OCI-LY3 (cell line): ENCODE data around the gene ITGA2.

ENCODE experiments used
- H2AFZ ChIP-seq: fragments of 200-600, 300-600 bp; shearing (Covaris generic); 2 replicates; pipeline ENCODE4 v1.6.0; 2014; ENCODE audit warnings: antibody characterized with exemption, low read depth, low read length
- H3K27ac ChIP-seq: fragments of 200-600, 300-600 bp; sonication (generic); 2 replicates; pipeline ENCODE4 v1.5.1; 2014; ENCODE audit warnings: mild to moderate bottlenecking, low read length, moderate library complexity, mixed read lengths
- H3K27me3 ChIP-seq: fragments of 200-600, 300-600 bp; sonication (generic); 2 replicates; pipeline ENCODE4 v1.6.1; 2014; ENCODE audit warnings: low read depth, low read length, mixed read lengths
- H3K36me3 ChIP-seq: fragments of 200-600, 300-600 bp; sonication (generic); replicated peaks from 2 replicates; pipeline ENCODE3; 2014; ENCODE audit warnings: low read depth, low read length, mixed read lengths
- H3K4me1 ChIP-seq: fragments of 300-600, 200-600 bp; sonication (generic); 2 replicates; pipeline ENCODE4 v1.6.1; 2014; ENCODE audit warnings: low read length, mixed read lengths
- H3K4me2 ChIP-seq: fragments of 200-600, 300-600 bp; sonication (generic); 2 replicates; pipeline ENCODE4 v1.6.1; 2014; ENCODE audit warnings: low read length, mixed read lengths
- H3K4me3 ChIP-seq: fragments of 300-600, 200-600 bp; sonication (generic); 2 replicates; pipeline ENCODE4 v1.5.1; 2014; ENCODE audit warnings: antibody characterized with exemption, mild to moderate bottlenecking, low read length, moderate library complexity
- H3K79me2 ChIP-seq: fragments of 300-600, 200-600 bp; shearing (Covaris generic); 2 replicates; pipeline ENCODE4 v1.6.1; 2014; ENCODE audit warnings: mild to moderate bottlenecking, low read length, mixed read lengths
- H3K9ac ChIP-seq: fragments of 300-600, 200-600 bp; shearing (Covaris generic); 2 replicates; pipeline ENCODE4 v1.6.0; 2014; ENCODE audit warnings: mild to moderate bottlenecking, low read length, moderate library complexity
- H3K9me3 ChIP-seq: fragments of 200-600, 300-600 bp; shearing (Covaris generic); 2 replicates; pipeline ENCODE4 v1.6.1; 2014; ENCODE audit warnings: low read length, mixed read lengths; ENCODE audit not compliant: insufficient read depth
- H4K20me1 ChIP-seq: fragments of 200-600, 300-600 bp; sonication (generic); 2 replicates; pipeline ENCODE4 v1.6.1; 2016; ENCODE audit warnings: low read length, mixed read lengths; ENCODE audit not compliant: insufficient read depth
- CTCF ChIP-seq: fragments of 200-600, 300-600 bp; sonication (generic); IDR thresholded peaks from 2 replicates; pipeline ENCODE4 v1.5.1; 2014; ENCODE audit warnings: antibody characterized with exemption, low read length, low read depth
- EZH2phosphoT487 ChIP-seq: fragments of 200-600 bp; shearing (Covaris generic); IDR thresholded peaks from 2 replicates; pipeline ENCODE4 v1.6.1; 2018; ENCODE audit warnings: antibody characterized with exemption, mixed run types, low read depth

The ITGA2 gene

DNA sequence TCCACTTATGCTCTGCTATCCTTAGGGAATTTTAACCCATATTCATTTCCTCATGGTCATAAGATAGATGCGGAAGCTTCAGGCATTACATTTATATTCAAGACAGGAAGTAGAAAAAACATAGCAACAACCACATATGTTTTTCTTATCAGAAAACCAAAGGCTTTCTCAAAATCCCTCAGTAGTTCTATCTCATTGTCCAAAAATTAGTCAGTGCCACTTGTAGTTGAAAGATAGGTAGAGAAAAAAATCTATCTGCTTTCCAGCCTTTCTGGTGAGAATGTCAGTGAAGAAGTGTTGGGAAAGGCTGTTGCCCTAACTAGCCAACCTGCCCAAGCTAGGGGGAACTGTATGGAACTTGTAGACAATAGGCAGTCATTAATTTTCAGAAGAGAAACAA, 143.9 kb downstream of the ITGA2 start:
- Histone ChIP-seq H3K4me3 (no peak overlapping the region), H2AFZ (no peak overlapping the region), H4K20me1 (no peaks in the 10 kb centered on the region), H3K27me3 (no peaks in the 10 kb centered on the region), H3K4me1 (no peaks in the 10 kb centered on the region), H3K27ac (no peak overlapping the region), H3K79me2 (no peaks in the 10 kb centered on the region), H3K4me2 (no peak overlapping the region), H3K36me3 (no peaks in the 10 kb centered on the region), H3K9me3 (no peaks in the 10 kb centered on the region), H3K9ac (no peak overlapping the region)
- TF ChIP-seq CTCF (no peak), EZH2phosphoT487 (no peak)
